KMS-11 (cell line): ENCODE measurements around the gene TRMO.
A peak's percentile ranks its signal among the peaks of the same experiment; 100 is the strongest.

Experiments
- H2AFZ ChIP-seq: fragments of 200-600 bp; sonication (generic); 2 replicates; pipeline ENCODE4 v1.6.1; 2016; ENCODE audit warnings: antibody characterized with exemption, mixed run types, low read depth
- H3K27ac ChIP-seq: fragments of 200-600 bp; sonication (generic); 2 replicates; pipeline ENCODE4 v1.6.1; 2016; ENCODE audit warnings: mild to moderate bottlenecking, mixed run types
- H3K27me3 ChIP-seq: fragments of 200-600 bp; sonication (generic); 2 replicates; pipeline ENCODE4 v1.6.1; 2017; ENCODE audit warnings: mild to moderate bottlenecking, low read depth, mixed run types, moderate library complexity; ENCODE audit not compliant: insufficient read depth
- H3K36me3 ChIP-seq: fragments of 200-600 bp; sonication (generic); 2 replicates; pipeline ENCODE4 v1.6.1; 2017; ENCODE audit warnings: mild to moderate bottlenecking, mixed run types; ENCODE audit not compliant: insufficient read depth
- H3K4me1 ChIP-seq: fragments of 200-600 bp; sonication (generic); 2 replicates; pipeline ENCODE4 v1.6.1; 2016; ENCODE audit warnings: mild to moderate bottlenecking, low read depth, mixed run types; ENCODE audit not compliant: poor library complexity, severe bottlenecking
- H3K4me2 ChIP-seq: fragments of 200-600 bp; sonication (generic); 2 replicates; pipeline ENCODE4 v1.7.0; 2016; ENCODE audit warnings: mild to moderate bottlenecking, mixed run types
- H3K4me3 ChIP-seq: fragments of 200-600 bp; sonication (generic); IDR thresholded peaks from 2 replicates; pipeline ENCODE4 v1.6.1; 2017; ENCODE audit warnings: low read depth, low read length, mixed read lengths; ENCODE audit not compliant: insufficient read depth
- H3K79me2 ChIP-seq: fragments of 200-600 bp; sonication (generic); 2 replicates; pipeline ENCODE4 v1.6.1; 2016; ENCODE audit warnings: low read depth, mixed run types; ENCODE audit not compliant: insufficient read depth
- H3K9ac ChIP-seq: fragments of 200-600 bp; sonication (generic); 2 replicates; pipeline ENCODE4 v1.6.1; 2016; ENCODE audit warnings: mild to moderate bottlenecking, mixed run types
- H4K20me1 ChIP-seq: fragments of 200-600 bp; sonication (generic); 2 replicates; pipeline ENCODE4 v1.6.1; 2016; ENCODE audit warnings: mild to moderate bottlenecking, mixed run types; ENCODE audit not compliant: insufficient read depth
- CTCF ChIP-seq: fragments of 200-600 bp; sonication (generic); conservative IDR thresholded peaks from 2 replicates; pipeline ENCODE4 v1.6.1; 2017; ENCODE audit warnings: low read depth, mild to moderate bottlenecking, antibody characterized with exemption, low read length, moderate library complexity, mixed read lengths

The TRMO gene

DNA sequence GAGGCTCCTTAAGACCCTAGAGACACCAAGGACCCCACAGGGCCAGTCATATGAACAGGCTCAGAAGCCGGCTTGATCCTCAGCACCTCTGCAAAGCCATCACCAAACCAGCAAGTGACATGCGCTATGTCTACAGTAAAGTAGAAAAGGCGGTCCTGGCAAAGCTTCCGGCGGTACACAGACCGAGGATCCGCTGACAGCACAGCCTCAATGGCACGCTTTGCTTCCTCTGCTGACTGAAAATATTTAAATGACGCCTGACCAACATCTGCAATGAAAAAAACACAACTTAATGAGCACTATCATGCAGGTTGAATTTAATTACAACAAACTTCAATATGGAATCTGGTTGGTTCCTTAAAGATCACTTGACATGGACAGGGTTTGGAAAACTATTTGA lies 17.6 kb downstream of the TRMO start:
- Histone ChIP-seq H3K27me3 (no peaks in the 10 kb centered on the region), H3K4me1 (no peaks in the 10 kb centered on the region), H3K79me2 (no peaks in the 10 kb centered on the region), H3K27ac (no peak overlapping the region), H2AFZ (no peak overlapping the region), H4K20me1 (no peaks in the 10 kb centered on the region), H3K4me3 (no peak overlapping the region), H3K4me2 (no peak overlapping the region), H3K36me3 (no peaks in the 10 kb centered on the region), H3K9ac (no peak overlapping the region)
- no peak for TF ChIP-seq CTCF

DNA sequence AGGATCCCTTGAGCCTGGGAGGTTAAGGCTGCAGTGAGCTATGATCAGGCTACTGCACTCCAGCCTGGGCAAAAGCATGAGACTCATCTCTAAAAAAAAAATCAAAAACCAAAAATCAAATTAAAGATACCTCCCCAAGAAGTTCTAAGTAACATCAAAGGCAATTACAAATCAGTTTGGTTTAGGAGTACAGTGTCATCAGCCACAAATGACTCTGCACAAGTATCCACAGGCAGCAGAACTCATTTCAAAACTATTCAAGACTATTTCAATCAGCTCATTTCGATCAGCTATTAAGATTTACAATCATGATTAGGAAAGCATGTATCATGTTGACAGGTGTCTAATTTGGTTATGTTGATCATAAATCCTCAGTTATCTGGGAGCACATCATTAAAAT lies 19.1 kb downstream of the TRMO start:
- Histone ChIP-seq H3K4me1 (no peaks in the 10 kb centered on the region), H3K4me2 (no peak overlapping the region), H3K9ac (no peak overlapping the region), H4K20me1 (no peaks in the 10 kb centered on the region), H3K27me3 (no peaks in the 10 kb centered on the region), H3K4me3 (no peak overlapping the region), H3K36me3 (no peaks in the 10 kb centered on the region), H3K79me2 (no peaks in the 10 kb centered on the region), H2AFZ (no peak overlapping the region), H3K27ac (no peak overlapping the region)
- no peak for TF ChIP-seq CTCF

GRCh38 chr9:97900738-97901565 lies 21.3 kb downstream of the TRMO start:
- Histone ChIP-seq H2AFZ (no peak overlapping the region), H4K20me1 (no peaks in the 10 kb centered on the region), H3K4me1 (no peaks in the 10 kb centered on the region), H3K4me2 (no peak overlapping the region), H3K27me3 (no peaks in the 10 kb centered on the region), H3K79me2 (no peaks in the 10 kb centered on the region), H3K36me3 (no peaks in the 10 kb centered on the region), H3K27ac (no peak overlapping the region), H3K4me3 (no peak overlapping the region), H3K9ac (no peak overlapping the region)
- peak; percentile 91 for TF ChIP-seq CTCF

DNA sequence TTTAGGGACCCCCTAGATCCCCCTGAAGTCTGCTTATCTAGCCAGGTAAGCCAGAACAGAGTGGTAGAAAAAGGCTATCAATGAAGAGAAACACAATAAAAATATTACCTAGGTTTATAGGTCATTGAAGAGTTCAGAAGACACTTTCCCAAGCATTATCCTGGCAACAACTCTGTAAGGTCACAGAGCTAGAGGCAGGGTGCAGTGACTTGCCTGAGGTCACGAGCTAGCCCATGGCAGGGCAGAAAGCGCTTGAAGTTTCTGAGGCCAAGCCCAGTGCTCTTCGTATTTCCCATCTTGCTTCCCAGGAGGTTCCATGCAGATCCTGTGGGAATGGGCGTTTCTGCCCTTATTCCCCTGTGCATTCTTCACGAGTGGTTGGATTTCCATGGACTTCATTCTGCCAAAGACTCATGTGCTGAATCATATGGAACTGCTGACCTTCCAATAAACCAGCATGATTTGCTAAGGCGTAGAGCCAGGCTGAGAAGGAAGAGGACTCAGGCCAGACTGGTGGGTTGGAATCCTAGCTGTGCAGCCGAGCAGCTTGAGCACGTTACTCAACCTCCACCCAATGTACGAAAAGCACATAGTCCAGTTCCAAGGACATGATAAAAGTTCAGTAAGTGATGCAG lies 22.1 kb downstream of the TRMO start:
- no peak overlapping the region for H3K9ac ChIP-seq
- no peaks in the 10 kb centered on the region for H3K36me3 ChIP-seq
- H3K27ac ChIP-seq, result no peak overlapping the region
- H3K27me3 ChIP-seq, result no peaks in the 10 kb centered on the region
- H3K79me2 ChIP-seq, result no peaks in the 10 kb centered on the region
- no peak for TF ChIP-seq CTCF
- no peaks in the 10 kb centered on the region for H3K4me1 ChIP-seq
- no peaks in the 10 kb centered on the region for H4K20me1 ChIP-seq
- no peak overlapping the region for H3K4me3 ChIP-seq
- H3K4me2 ChIP-seq, result no peak overlapping the region
- H2AFZ ChIP-seq, result no peak overlapping the region
